GM19395 (cell line): Measurements from ENCODE around the gene SLC7A6.

Source experiments
- ATAC-seq: cut with Tn5 transposase; IDR thresholded peaks from one replicate; pipeline ENCODE4 v1.9.1; 2021; ENCODE audit warnings: mild to moderate bottlenecking, moderate library complexity; ENCODE audit not compliant: unreplicated experiment

The SLC7A6 gene

GRCh38 chr16:68234188-68235107, 29.9 kb upstream of the SLC7A6 start:
- ATAC-seq: no peak

- ATAC-seq: no peak
Measured at GRCh38 chr16:68235108-68235886, 29.0 kb upstream of the SLC7A6 start.

GRCh38 chr16:68235887-68236136, 28.5 kb upstream of the SLC7A6 start, which contains the start of gene ESRP2:
ESRP2 (minus strand) TSS chr16:68236127; CDS start chr16:68236045, 82 bp downstream.
- no peak for ATAC-seq

- ATAC-seq: no peak
Measured at GRCh38 chr16:68236137-68236825, 28.0 kb upstream of the SLC7A6 start.

GRCh38 chr16:68236826-68237242, 27.5 kb upstream of the SLC7A6 start:
- no peak for ATAC-seq

- peak; percentile 81 for ATAC-seq
Measured at GRCh38 chr16:68237243-68238028, 26.9 kb upstream of the SLC7A6 start.

- ATAC-seq: peak; percentile 40
Measured at GRCh38 chr16:68238029-68238345, 26.3 kb upstream of the SLC7A6 start.

- no peak for ATAC-seq
Measured at GRCh38 chr16:68242085-68242484, 22.2 kb upstream of the SLC7A6 start.

GRCh38 chr16:68242926-68243858, 21.1 kb upstream of the SLC7A6 start:
- no peak for ATAC-seq

GRCh38 chr16:68244481-68244902, 19.8 kb upstream of the SLC7A6 start:
- ATAC-seq: no peak

GRCh38 chr16:68244903-68245853, 19.1 kb upstream of the SLC7A6 start, which contains the start of gene PLA2G15:
PLA2G15 (plus strand) TSS chr16:68245373; CDS start chr16:68245427, 54 bp downstream.
- ATAC-seq: peak; percentile 75

GRCh38 chr16:68246121-68246520, 18.2 kb upstream of the SLC7A6 start:
- ATAC-seq: no peak

- no peak for ATAC-seq
Measured at GRCh38 chr16:68246666-68247065, 17.7 kb upstream of the SLC7A6 start.

GRCh38 chr16:68247400-68247799, 16.9 kb upstream of the SLC7A6 start:
- ATAC-seq: no peak

GRCh38 chr16:68247932-68248331, 16.4 kb upstream of the SLC7A6 start:
- ATAC-seq: no peak

- no peak for ATAC-seq
Measured at GRCh38 chr16:68249371-68249770, 15.0 kb upstream of the SLC7A6 start.

- ATAC-seq: no peak
Measured at GRCh38 chr16:68250951-68251350, 13.4 kb upstream of the SLC7A6 start.

- no peak for ATAC-seq
Measured at GRCh38 chr16:68251832-68252231, 12.5 kb upstream of the SLC7A6 start.
